Endothelial cell (in vitro differentiated cells): ENCODE data around the gene ADGRV1. TPM values are rescaled to one million over a fixed set of nuclear protein-coding genes. Genes with fewer than 3 reads are reported as not detected.

Experiments used
- DNase-seq: peaks from one replicate; pipeline ENCODE4 v3.0.0; 2021; ENCODE audit warnings: low spot score
- H3K27ac Mint-ChIP-seq: one replicate; pipeline ENCODE4 v1.8.0; 2021; ENCODE audit warnings: mixed read lengths, inconsistent platforms; ENCODE audit not compliant: unreplicated experiment
- H3K27me3 Mint-ChIP-seq: one replicate; pipeline ENCODE4 v1.8.0; 2021; ENCODE audit warnings: mild to moderate bottlenecking, moderate library complexity, mixed read lengths, inconsistent platforms; ENCODE audit not compliant: unreplicated experiment
- H3K36me3 Mint-ChIP-seq: one replicate; pipeline ENCODE4 v1.8.0; 2021; ENCODE audit warnings: mild to moderate bottlenecking, low read depth, mixed read lengths, inconsistent platforms; ENCODE audit not compliant: unreplicated experiment
- H3K4me1 Mint-ChIP-seq: one replicate; pipeline ENCODE4 v1.8.0; 2021; ENCODE audit warnings: mild to moderate bottlenecking, mixed read lengths, inconsistent platforms; ENCODE audit not compliant: unreplicated experiment
- H3K4me3 Mint-ChIP-seq: one replicate; pipeline ENCODE4 v1.8.0; 2021; ENCODE audit warnings: mild to moderate bottlenecking, mixed read lengths, inconsistent platforms; ENCODE audit not compliant: unreplicated experiment
- H3K9me3 Mint-ChIP-seq: one replicate; pipeline ENCODE4 v1.8.0; 2021; ENCODE audit warnings: mixed read lengths, inconsistent platforms; ENCODE audit not compliant: unreplicated experiment
- total RNA-seq: library from RNA; stranded (reverse); fragmentation: NEBNext Ultra II Directional; extraction: Animal tissue kit (Norgen Biotek cat#: 25700); gene quantifications from one replicate; pipeline ENCODE4 v1.2.1, GENCODE V29; 2021; ENCODE audit not compliant: unreplicated experiment
- TF ChIP-seq, protein P1 (sequence below): fragments of 200-600 bp; sonication (generic); IDR thresholded peaks from one replicate; pipeline ENCODE4 v1.5.0; 2021; ENCODE audit warnings: antibody characterized with exemption; ENCODE audit not compliant: unreplicated experiment

Gene ADGRV1
- total RNA-seq, 1 donor from 2014 or later, result 23.1 TPM

DNA sequence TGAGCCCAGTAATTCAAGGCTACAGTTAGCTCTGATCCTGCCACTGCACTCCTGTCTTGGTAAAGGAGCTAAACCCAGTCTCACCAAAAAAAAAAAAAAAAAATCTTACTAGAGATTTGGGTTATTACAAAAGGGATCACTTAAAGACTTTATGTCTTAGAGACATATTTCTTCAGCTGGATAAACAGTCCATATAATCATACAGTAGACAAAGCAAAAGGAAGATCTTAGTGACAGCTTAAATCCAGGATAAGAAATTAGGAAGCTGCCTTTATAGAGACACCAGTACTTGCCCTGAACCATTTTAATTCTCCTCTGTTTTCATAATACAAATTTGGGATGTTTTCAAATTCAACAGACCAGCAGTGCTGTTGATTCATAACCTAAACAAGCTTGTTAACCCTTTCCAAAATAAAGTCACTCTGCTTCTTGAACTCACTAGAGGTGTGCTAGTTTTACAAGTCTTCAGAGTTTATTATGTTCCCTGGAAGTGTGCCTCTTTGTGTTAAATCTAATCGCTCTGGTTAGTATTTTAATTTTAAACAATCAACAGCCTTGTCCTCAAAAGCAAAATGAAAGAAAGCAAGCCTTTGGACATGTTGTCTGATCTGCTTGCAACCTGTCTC, 569.0 kb downstream of the ADGRV1 start:
- Mint-ChIP-seq H3K27ac (no peak overlapping the region), H3K4me1 (peaks cover 14% of the 10 kb centered on the region), H3K9me3 (no peaks in the 10 kb centered on the region), H3K27me3 (no peaks in the 10 kb centered on the region), H3K36me3 (no peaks in the 10 kb centered on the region), H3K4me3 (no peak overlapping the region)
- TF ChIP-seq, protein P1, sequence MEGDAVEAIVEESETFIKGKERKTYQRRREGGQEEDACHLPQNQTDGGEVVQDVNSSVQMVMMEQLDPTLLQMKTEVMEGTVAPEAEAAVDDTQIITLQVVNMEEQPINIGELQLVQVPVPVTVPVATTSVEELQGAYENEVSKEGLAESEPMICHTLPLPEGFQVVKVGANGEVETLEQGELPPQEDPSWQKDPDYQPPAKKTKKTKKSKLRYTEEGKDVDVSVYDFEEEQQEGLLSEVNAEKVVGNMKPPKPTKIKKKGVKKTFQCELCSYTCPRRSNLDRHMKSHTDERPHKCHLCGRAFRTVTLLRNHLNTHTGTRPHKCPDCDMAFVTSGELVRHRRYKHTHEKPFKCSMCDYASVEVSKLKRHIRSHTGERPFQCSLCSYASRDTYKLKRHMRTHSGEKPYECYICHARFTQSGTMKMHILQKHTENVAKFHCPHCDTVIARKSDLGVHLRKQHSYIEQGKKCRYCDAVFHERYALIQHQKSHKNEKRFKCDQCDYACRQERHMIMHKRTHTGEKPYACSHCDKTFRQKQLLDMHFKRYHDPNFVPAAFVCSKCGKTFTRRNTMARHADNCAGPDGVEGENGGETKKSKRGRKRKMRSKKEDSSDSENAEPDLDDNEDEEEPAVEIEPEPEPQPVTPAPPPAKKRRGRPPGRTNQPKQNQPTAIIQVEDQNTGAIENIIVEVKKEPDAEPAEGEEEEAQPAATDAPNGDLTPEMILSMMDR, result no peak
- no peak for DNase-seq

DNA sequence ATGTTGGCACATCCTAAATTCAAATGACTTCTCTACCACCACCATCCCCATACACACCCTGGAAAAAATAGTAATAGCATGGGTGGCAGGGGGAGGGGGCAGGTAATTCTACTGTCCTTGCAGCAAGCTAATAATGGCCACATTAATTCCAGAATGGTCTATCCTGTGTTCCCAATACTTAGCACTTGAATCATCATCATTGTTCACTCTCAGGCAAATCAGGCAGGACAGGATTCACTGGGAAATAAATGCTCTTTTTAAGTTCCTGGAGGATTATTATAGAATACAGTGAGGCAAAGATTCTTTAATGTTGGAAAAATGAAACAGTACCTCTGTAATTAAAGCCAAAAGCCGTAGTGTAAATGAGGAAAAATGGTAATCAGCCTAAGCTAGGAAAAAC, 570.0 kb downstream of the ADGRV1 start:
- Mint-ChIP-seq H3K4me3 (no peak overlapping the region), H3K27me3 (no peaks in the 10 kb centered on the region), H3K36me3 (no peaks in the 10 kb centered on the region), H3K9me3 (no peaks in the 10 kb centered on the region), H3K27ac (no peak overlapping the region), H3K4me1 (peaks cover 7% of the 10 kb centered on the region)
- DNase-seq, result no peak
- TF ChIP-seq, protein P1, result no peak

DNA sequence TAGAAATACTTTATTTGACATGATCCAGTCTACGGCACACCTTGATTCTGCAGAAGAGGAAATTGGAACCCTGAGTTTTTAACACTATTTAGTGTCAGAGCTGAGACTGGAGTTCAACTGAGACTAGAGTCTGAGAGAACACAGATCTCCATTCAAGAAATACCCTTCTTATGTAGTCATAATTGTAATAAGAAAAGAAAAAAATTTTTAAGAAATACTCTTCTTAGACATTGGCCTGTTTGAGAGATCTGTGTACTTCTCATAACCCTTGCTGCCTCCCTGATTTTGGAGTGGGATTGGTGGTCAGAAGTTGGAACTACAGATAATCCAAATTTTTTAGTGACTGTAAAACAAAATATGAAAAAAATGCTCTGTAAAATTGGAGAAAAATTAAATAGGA, 571.2 kb downstream of the ADGRV1 start:
- no peaks in the 10 kb centered on the region for H3K27me3 Mint-ChIP-seq
- DNase-seq, result no peak
- peaks cover 3% of the 10 kb centered on the region for H3K4me1 Mint-ChIP-seq
- H3K27ac Mint-ChIP-seq, result no peak overlapping the region
- no peak overlapping the region for H3K4me3 Mint-ChIP-seq
- H3K9me3 Mint-ChIP-seq, result no peaks in the 10 kb centered on the region
- H3K36me3 Mint-ChIP-seq, result no peaks in the 10 kb centered on the region
- TF ChIP-seq, protein P1, result no peak

DNA sequence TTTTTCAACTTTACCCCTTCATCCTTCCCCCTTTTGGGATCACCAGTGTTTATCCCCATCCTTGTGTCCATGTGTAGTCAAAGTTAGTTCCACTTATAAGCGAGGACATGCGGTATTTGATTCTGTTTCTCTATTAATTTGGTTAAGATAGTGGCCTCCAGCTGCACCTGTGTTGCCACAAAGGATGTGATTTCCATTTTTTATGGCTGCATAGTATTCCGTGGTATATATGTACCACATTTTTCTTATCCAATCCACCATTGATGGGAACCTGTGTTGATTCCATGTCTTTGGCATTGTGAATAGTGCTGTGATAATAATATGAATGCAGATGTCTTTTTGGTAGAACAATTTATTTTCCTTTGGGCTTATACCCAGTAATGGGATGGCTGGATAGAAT, 572.2 kb downstream of the ADGRV1 start:
- Mint-ChIP-seq H3K27me3 (no peaks in the 10 kb centered on the region), H3K9me3 (no peaks in the 10 kb centered on the region), H3K4me1 (peaks cover 6% of the 10 kb centered on the region), H3K36me3 (no peaks in the 10 kb centered on the region), H3K27ac (no peak overlapping the region), H3K4me3 (no peak overlapping the region)
- no peak for DNase-seq
- TF ChIP-seq, protein P1, result no peak

DNA sequence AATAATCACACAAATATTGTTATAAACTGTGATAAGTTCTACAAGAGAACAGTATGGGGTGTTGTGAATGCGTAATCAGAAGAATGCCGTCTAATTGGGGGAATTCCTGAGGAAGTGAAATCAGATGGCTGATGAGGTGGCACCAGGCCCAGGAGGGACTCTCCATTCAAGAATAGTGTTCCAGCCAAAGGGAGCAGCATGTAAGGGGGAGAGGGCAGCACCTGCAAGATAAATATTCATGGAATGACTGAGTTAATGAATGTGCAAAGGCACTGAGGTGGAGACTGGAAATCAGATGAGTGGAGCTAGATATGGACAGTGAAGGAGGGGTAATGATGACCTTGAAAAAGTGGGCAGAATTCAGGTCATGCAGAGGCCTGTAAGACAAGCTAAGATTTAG, 574.0 kb downstream of the ADGRV1 start:
- Mint-ChIP-seq H3K27me3 (no peaks in the 10 kb centered on the region), H3K4me1 (peaks cover 7% of the 10 kb centered on the region), H3K27ac (no peak overlapping the region), H3K36me3 (no peaks in the 10 kb centered on the region), H3K4me3 (no peak overlapping the region), H3K9me3 (no peaks in the 10 kb centered on the region)
- DNase-seq, result no peak
- TF ChIP-seq, protein P1, result no peak
